GM21528 (cell line): ENCODE data around the gene CD276.

Experiments
- ATAC-seq: cut with Tn5 transposase; IDR thresholded peaks from one replicate; pipeline ENCODE4 v1.9.1; 2021; ENCODE audit warnings: mild to moderate bottlenecking, moderate library complexity; ENCODE audit not compliant: unreplicated experiment, low FRiP score

CD276 gene

GRCh38 chr15:73744293-73744692 lies 60.1 kb downstream of the CD276 start:
- no peak for ATAC-seq

GRCh38 chr15:73745073-73745472 lies 60.9 kb downstream of the CD276 start:
- no peak for ATAC-seq

GRCh38 chr15:73746261-73746660 lies 62.1 kb downstream of the CD276 start:
- no peak for ATAC-seq

GRCh38 chr15:73746883-73747282 lies 62.7 kb downstream of the CD276 start:
- ATAC-seq: no peak

GRCh38 chr15:73747847-73748590 lies 63.8 kb downstream of the CD276 start:
- ATAC-seq: no peak

GRCh38 chr15:73748730-73749129 lies 64.5 kb downstream of the CD276 start:
- ATAC-seq: no peak

GRCh38 chr15:73749533-73749932 lies 65.3 kb downstream of the CD276 start:
- ATAC-seq: no peak

- ATAC-seq: no peak
Measured at GRCh38 chr15:73749971-73750370, 65.8 kb downstream of the CD276 start.

GRCh38 chr15:73750438-73750837 lies 66.3 kb downstream of the CD276 start:
- no peak for ATAC-seq

- no peak for ATAC-seq
Measured at GRCh38 chr15:73750951-73751350, 66.8 kb downstream of the CD276 start.

- ATAC-seq: no peak
Measured at GRCh38 chr15:73751511-73751898, 67.3 kb downstream of the CD276 start.

- ATAC-seq: no peak
Measured at GRCh38 chr15:73751899-73752805, 68.0 kb downstream of the CD276 start.

- no peak for ATAC-seq
Measured at GRCh38 chr15:73752806-73753193, 68.6 kb downstream of the CD276 start.

GRCh38 chr15:73753250-73754130 lies 69.3 kb downstream of the CD276 start, which contains the start of gene INSYN1:
TSS of gene INSYN1 (minus strand) at chr15:73753351. CDS start at chr15:73751130, 2,221 bp downstream.
- no peak for ATAC-seq

- ATAC-seq: no peak
Measured at GRCh38 chr15:73754461-73754860, 70.3 kb downstream of the CD276 start.

GRCh38 chr15:73755481-73755880 lies 71.3 kb downstream of the CD276 start:
- no peak for ATAC-seq

GRCh38 chr15:73755946-73756345 lies 71.8 kb downstream of the CD276 start:
- ATAC-seq: no peak

GRCh38 chr15:73756390-73756789 lies 72.2 kb downstream of the CD276 start:
- no peak for ATAC-seq

- ATAC-seq: no peak
Measured at GRCh38 chr15:73756947-73757513, 72.8 kb downstream of the CD276 start.

- no peak for ATAC-seq
Measured at GRCh38 chr15:73757571-73757970, 73.4 kb downstream of the CD276 start.
